Measurements from ENCODE around the gene SLPI.

DNA sequence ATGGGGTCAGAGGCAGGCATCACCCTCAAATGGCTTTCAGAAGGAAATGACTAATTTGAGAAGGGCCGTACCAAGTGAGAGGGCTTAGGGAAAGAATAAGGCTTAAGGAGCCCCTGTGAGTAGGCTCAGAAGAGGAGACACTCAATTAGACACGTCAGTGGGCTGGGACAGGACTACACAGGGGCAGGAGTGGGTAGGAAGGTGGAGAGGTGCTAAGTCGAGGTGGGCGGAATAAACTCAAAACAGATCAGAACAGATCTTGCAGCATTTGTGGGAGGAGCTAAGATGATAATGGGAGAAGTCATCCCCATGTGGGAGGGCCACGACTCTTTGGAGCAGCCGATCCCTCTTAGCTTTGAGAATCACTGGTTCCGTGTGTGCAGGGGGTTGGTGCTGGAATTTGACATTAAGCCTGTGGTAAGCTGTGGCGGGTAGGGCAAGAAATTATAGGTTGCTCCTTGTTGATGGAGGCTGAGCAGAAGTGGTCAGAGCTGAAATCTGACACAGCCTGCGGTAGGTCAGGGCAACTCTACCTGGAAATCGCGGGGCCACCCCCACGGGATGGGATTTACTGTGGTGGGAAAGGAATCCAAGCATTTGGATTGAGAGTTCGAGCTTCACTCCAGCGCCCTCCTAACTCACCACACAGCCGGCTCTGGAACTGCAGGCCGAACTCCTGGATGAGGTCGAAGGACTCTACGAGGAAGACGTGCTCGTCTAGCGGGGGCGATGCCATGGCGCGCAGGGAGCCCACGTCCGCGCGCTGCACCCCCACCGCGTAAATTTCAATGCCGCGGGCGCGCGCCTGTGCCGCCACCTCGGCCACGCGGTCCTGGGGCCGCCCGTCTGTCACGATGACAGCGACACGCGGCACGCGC, 49.5 kb upstream of the SLPI start:
- TF ChIP-seq, protein P1, sequence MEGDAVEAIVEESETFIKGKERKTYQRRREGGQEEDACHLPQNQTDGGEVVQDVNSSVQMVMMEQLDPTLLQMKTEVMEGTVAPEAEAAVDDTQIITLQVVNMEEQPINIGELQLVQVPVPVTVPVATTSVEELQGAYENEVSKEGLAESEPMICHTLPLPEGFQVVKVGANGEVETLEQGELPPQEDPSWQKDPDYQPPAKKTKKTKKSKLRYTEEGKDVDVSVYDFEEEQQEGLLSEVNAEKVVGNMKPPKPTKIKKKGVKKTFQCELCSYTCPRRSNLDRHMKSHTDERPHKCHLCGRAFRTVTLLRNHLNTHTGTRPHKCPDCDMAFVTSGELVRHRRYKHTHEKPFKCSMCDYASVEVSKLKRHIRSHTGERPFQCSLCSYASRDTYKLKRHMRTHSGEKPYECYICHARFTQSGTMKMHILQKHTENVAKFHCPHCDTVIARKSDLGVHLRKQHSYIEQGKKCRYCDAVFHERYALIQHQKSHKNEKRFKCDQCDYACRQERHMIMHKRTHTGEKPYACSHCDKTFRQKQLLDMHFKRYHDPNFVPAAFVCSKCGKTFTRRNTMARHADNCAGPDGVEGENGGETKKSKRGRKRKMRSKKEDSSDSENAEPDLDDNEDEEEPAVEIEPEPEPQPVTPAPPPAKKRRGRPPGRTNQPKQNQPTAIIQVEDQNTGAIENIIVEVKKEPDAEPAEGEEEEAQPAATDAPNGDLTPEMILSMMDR (IDR thresholded peaks at IDR 0.05), result no peak
- no peak for TF ChIP-seq POLR2A (IDR thresholded peaks at IDR 0.05)
